ENCODE results near the gene ZDHHC19.
"Not testable (repeated sequence)": the region's sequence is repeated elsewhere in the genome, so short reads cannot be mapped to it uniquely, and the experiment has no call there.

The ZDHHC19 gene

DNA sequence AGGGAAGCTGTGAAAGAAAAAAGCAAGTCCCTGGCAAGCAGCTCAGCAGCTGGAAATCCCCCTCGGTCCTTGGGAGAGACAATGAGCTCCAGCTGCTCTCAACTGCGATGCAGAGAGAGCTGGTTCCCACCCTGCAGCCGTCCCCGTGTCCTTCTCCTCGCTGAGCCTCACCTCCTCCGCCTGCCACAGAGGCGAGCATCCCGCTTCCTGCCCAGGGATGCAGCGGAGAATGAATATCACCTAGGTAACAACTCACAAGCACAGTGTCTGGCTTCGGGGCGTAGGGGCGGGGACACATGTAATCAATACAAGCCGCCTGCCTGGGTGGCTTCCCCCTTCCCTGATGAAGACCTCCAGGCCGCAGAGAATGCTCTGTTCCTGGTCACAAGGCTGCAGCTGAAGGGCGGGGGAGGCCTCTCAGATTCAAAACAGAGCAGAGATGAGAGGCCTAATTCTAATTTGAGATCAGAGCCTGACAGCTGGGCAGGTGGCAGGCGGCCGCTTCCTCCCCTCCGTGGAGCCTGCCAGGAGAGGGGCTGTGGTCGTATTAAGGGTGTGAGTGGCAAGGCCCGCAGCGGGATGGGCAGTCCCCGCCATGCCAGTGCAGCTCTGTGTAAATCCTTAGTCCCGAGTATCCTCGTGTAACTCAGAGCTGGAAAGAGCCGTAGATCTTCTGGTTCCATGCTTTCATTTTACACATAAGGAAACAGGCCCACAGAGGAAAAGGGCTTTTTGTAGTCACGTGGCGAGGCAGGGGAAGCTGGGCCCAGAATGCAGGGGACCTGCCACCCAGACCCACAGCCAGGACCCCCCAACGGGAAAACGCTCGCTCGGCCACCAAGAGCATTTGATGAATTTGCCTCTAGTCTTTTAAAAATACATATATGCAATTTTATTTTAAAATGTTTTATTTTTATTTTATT lies 24.3 kb downstream of the ZDHHC19 start:
- no peak overlapping the region for H3K27ac ChIP-seq (ENCODE audit: low read depth, low read length)
- no peak overlapping the region for H3K9ac ChIP-seq (ENCODE audit: low read length)
- no peaks in the 10 kb centered on the region for H3K36me3 ChIP-seq (ENCODE audit: control insufficient read depth, insufficient read depth, low read length)
- H3K9me3 ChIP-seq (ENCODE audit: control insufficient read depth, insufficient read depth, low read depth, low read length): peaks cover 4% of the 10 kb centered on the region; the same call in 1 of the 2 replicates
- no peak overlapping the region for H3K4me3 ChIP-seq (ENCODE audit: low read depth, low read length)
- H3K4me1 ChIP-seq (ENCODE audit: control insufficient read depth, insufficient read depth, low read length): peaks cover 9% of the 10 kb centered on the region
- no peaks in the 10 kb centered on the region for H3K27me3 ChIP-seq (ENCODE audit: control insufficient read depth, insufficient read depth, low read length)

GRCh38 chr3:196184881-196185280 lies 26.3 kb downstream of the ZDHHC19 start:
- Histone ChIP-seq H3K9ac (ENCODE audit: low read length) (no peak overlapping the region), H3K36me3 (ENCODE audit: control insufficient read depth, insufficient read depth, low read length) (no peaks in the 10 kb centered on the region), H3K9me3 (ENCODE audit: control insufficient read depth, insufficient read depth, low read depth, low read length) (peaks cover 4% of the 10 kb centered on the region; the same call in 1 of the 2 replicates), H3K27me3 (ENCODE audit: control insufficient read depth, insufficient read depth, low read length) (no peaks in the 10 kb centered on the region), H3K4me1 (ENCODE audit: control insufficient read depth, insufficient read depth, low read length) (peaks cover 12% of the 10 kb centered on the region), H3K4me3 (ENCODE audit: low read depth, low read length) (no peak overlapping the region), H3K27ac (ENCODE audit: low read depth, low read length) (no peak overlapping the region)

GRCh38 chr3:196184169-196184432 lies 27.1 kb downstream of the ZDHHC19 start:
- H3K36me3 ChIP-seq (ENCODE audit: control insufficient read depth, insufficient read depth, low read length); H3K9ac ChIP-seq (ENCODE audit: low read length); H3K4me3 ChIP-seq (ENCODE audit: low read depth, low read length); H3K27ac ChIP-seq (ENCODE audit: low read depth, low read length); H3K9me3 ChIP-seq (ENCODE audit: control insufficient read depth, insufficient read depth, low read depth, low read length); H3K27me3 ChIP-seq (ENCODE audit: control insufficient read depth, insufficient read depth, low read length): not testable (repeated sequence)
- peaks cover 20% of the 10 kb centered on the region for H3K4me1 ChIP-seq (ENCODE audit: control insufficient read depth, insufficient read depth, low read length)

DNA sequence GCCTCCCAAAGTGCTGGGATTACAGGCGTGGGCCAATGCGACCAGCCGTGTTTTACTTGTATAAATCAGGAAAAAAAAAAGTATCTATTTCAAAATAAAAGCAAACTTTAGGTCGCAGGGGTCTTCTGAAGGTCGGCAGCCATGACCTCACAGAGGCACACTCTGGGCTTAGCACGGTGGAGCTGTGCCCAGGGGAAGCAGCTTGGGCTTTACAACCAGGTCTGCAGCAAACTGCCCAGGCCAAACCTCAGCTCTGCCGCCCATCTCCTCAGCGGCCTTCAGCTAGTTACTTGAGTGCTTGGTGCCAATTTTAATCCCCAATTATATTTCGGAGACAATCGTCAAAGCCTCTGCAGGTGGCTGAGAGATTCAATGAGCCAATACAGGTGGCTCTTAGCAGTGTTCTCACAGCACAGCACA lies 30.1 kb downstream of the ZDHHC19 start:
- Histone ChIP-seq H3K27ac (ENCODE audit: low read depth, low read length) (no peak overlapping the region), H3K9ac (ENCODE audit: low read length) (no peak overlapping the region), H3K4me1 (ENCODE audit: control insufficient read depth, insufficient read depth, low read length) (peaks cover 22% of the 10 kb centered on the region)

DNA sequence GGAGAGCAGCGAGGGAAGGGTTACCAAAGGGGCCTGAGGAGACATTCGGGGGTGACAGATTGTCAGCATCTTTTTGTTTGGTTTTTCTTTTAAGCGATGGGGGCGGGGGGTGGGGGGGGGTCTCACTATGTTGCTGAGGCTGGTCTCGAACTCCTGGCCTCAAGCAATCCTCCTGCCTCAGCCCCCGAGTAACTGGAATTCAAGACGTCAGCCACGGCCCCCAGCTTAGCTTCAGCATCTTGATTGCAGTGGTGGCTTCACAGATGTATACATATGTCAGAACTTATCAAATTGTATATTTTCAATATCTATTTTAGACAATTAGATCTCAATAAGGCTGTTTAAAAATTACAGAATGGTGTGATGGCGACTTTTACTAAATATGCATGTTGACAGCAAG lies 30.9 kb downstream of the ZDHHC19 start:
- H3K27ac ChIP-seq (ENCODE audit: low read depth, low read length): no peak overlapping the region
- H3K4me3 ChIP-seq (ENCODE audit: low read depth, low read length): no peak overlapping the region
- H3K9ac ChIP-seq (ENCODE audit: low read length): no peak overlapping the region
- peaks cover 4% of the 10 kb centered on the region; the same call in 1 of the 2 replicates for H3K9me3 ChIP-seq (ENCODE audit: control insufficient read depth, insufficient read depth, low read depth, low read length)
- no peaks in the 10 kb centered on the region for H3K36me3 ChIP-seq (ENCODE audit: control insufficient read depth, insufficient read depth, low read length)
- no peaks in the 10 kb centered on the region for H3K27me3 ChIP-seq (ENCODE audit: control insufficient read depth, insufficient read depth, low read length)
- peaks cover 26% of the 10 kb centered on the region for H3K4me1 ChIP-seq (ENCODE audit: control insufficient read depth, insufficient read depth, low read length)

More for the DNA sequence above, 30.1 kb downstream of the ZDHHC19 start:
- Histone ChIP-seq H3K4me3 (ENCODE audit: low read depth, low read length) (no peak overlapping the region), H3K27me3 (ENCODE audit: control insufficient read depth, insufficient read depth, low read length) (no peaks in the 10 kb centered on the region), H3K36me3 (ENCODE audit: control insufficient read depth, insufficient read depth, low read length) (no peaks in the 10 kb centered on the region), H3K9me3 (ENCODE audit: control insufficient read depth, insufficient read depth, low read depth, low read length) (peaks cover 4% of the 10 kb centered on the region; the same call in 1 of the 2 replicates)

DNA sequence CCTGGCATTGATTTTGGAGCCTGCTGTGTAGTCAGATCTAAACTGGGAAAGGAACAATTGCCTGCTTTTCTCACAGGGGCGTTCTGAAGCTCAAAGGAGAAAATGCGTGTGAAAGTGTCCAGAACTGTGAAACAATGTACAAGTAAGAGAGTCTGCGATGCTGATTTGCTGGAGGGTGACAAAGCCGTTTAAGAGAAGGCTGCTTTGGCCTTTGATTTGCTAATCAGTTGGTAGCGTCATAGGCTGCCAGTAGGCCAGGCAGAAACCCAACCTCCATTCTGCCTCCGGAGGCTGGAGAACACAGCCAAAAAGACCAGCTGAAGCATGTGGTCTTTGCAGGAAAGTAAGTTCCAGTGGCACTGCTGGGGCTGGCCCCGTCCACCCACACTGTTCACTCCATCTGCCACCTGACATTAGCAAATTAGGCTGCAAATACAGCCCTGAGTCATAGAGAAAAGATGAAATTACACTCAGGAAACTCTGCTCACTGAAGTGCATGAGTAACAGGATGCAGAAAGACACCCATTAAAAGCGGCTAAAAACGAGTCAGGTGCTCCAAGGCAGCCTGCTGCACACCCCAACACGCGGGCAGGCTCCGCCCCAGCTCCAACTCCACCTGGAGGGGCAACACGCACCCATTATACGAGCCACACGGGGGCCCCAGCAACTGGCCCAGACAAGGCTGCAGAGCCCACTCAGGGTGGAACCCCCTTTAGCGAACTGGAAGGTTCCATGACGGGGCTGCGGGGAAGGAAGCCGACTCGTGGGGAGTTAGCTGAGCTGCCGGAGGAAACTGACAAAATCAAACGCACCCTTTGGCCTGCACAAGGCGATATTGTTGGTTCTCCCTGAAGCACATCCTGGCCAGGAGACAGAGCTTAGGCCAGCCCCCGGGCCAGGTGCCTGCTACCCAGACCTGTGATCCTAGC lies 31.6 kb downstream of the ZDHHC19 start:
- Histone ChIP-seq H3K4me3 (ENCODE audit: low read depth, low read length) (no peak overlapping the region), H3K4me1 (ENCODE audit: control insufficient read depth, insufficient read depth, low read length) (peaks cover 28% of the 10 kb centered on the region), H3K9ac (ENCODE audit: low read length) (peak overlapping the region; percentile 49), H3K27ac (ENCODE audit: low read depth, low read length) (0 out of 2 replicates have a peak overlapping the region, but pooled peaks have one; percentile 44), H3K36me3 (ENCODE audit: control insufficient read depth, insufficient read depth, low read length) (no peaks in the 10 kb centered on the region), H3K27me3 (ENCODE audit: control insufficient read depth, insufficient read depth, low read length) (no peaks in the 10 kb centered on the region), H3K9me3 (ENCODE audit: control insufficient read depth, insufficient read depth, low read depth, low read length) (no peaks in the 10 kb centered on the region)

GRCh38 chr3:196178993-196179379 lies 32.2 kb downstream of the ZDHHC19 start:
- Histone ChIP-seq H3K4me1 (ENCODE audit: control insufficient read depth, insufficient read depth, low read length) (peaks cover 28% of the 10 kb centered on the region), H3K36me3 (ENCODE audit: control insufficient read depth, insufficient read depth, low read length) (no peaks in the 10 kb centered on the region), H3K27me3 (ENCODE audit: control insufficient read depth, insufficient read depth, low read length) (no peaks in the 10 kb centered on the region), H3K9ac (ENCODE audit: low read length) (no peak overlapping the region), H3K27ac (ENCODE audit: low read depth, low read length) (0 out of 2 replicates have a peak overlapping the region, but pooled peaks have one; percentile 44), H3K9me3 (ENCODE audit: control insufficient read depth, insufficient read depth, low read depth, low read length) (no peaks in the 10 kb centered on the region), H3K4me3 (ENCODE audit: low read depth, low read length) (no peak overlapping the region)

DNA sequence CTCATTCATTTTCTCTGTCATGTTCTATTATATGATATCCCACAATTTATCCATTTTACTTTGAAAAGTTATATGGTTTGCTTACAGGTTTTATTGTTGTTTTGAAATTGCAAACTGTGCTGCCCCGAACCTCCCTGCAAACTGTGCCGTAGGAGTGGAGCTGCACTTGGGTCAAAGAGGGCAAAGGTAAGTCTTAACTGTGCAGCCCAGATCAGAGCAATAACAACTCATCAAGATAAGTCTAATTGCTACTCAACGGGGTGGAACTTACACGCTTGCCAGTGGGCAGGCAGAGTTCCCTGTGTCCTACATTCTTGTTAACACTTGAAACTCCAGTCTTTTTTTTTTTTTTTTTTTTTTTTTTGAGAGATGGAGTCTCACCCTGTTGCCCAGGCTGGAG lies 33.2 kb downstream of the ZDHHC19 start:
- Histone ChIP-seq H3K9me3 (ENCODE audit: control insufficient read depth, insufficient read depth, low read depth, low read length) (no peaks in the 10 kb centered on the region), H3K27me3 (ENCODE audit: control insufficient read depth, insufficient read depth, low read length) (no peaks in the 10 kb centered on the region), H3K9ac (ENCODE audit: low read length) (no peak overlapping the region), H3K27ac (ENCODE audit: low read depth, low read length) (no peak overlapping the region), H3K4me3 (ENCODE audit: low read depth, low read length) (no peak overlapping the region), H3K4me1 (ENCODE audit: control insufficient read depth, insufficient read depth, low read length) (peaks cover 28% of the 10 kb centered on the region), H3K36me3 (ENCODE audit: control insufficient read depth, insufficient read depth, low read length) (no peaks in the 10 kb centered on the region)

GRCh38 chr3:196177567-196177966 lies 33.6 kb downstream of the ZDHHC19 start:
- Histone ChIP-seq H3K27ac (ENCODE audit: low read depth, low read length) (no peak overlapping the region), H3K4me3 (ENCODE audit: low read depth, low read length) (no peak overlapping the region), H3K36me3 (ENCODE audit: control insufficient read depth, insufficient read depth, low read length) (no peaks in the 10 kb centered on the region), H3K27me3 (ENCODE audit: control insufficient read depth, insufficient read depth, low read length) (no peaks in the 10 kb centered on the region), H3K9ac (ENCODE audit: low read length) (no peak overlapping the region), H3K4me1 (ENCODE audit: control insufficient read depth, insufficient read depth, low read length) (peaks cover 28% of the 10 kb centered on the region), H3K9me3 (ENCODE audit: control insufficient read depth, insufficient read depth, low read depth, low read length) (no peaks in the 10 kb centered on the region)

GRCh38 chr3:196175722-196176121 lies 35.5 kb downstream of the ZDHHC19 start:
- no peak overlapping the region for H3K27ac ChIP-seq (ENCODE audit: low read depth, low read length)
- no peaks in the 10 kb centered on the region for H3K27me3 ChIP-seq (ENCODE audit: control insufficient read depth, insufficient read depth, low read length)
- H3K9me3 ChIP-seq (ENCODE audit: control insufficient read depth, insufficient read depth, low read depth, low read length): 0 out of 2 replicates have a peak, but pooled peaks cover 2% of the 10 kb centered on the region
- no peak overlapping the region for H3K4me3 ChIP-seq (ENCODE audit: low read depth, low read length)
- peaks cover 28% of the 10 kb centered on the region for H3K4me1 ChIP-seq (ENCODE audit: control insufficient read depth, insufficient read depth, low read length)
- H3K36me3 ChIP-seq (ENCODE audit: control insufficient read depth, insufficient read depth, low read length): no peaks in the 10 kb centered on the region
- no peak overlapping the region for H3K9ac ChIP-seq (ENCODE audit: low read length)

Data from HUES6 (cell line).